Measurements from ENCODE around the gene TCF15. TPM values are rescaled to one million over a fixed set of nuclear protein-coding genes. Genes with fewer than 3 reads are reported as not detected.

The TCF15 gene, protein sequence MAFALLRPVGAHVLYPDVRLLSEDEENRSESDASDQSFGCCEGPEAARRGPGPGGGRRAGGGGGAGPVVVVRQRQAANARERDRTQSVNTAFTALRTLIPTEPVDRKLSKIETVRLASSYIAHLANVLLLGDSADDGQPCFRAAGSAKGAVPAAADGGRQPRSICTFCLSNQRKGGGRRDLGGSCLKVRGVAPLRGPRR
- not detected in 5 replicates for total RNA-seq (2022; extraction: Qiagen RNA extraction; ENCODE audit: low read depth)

DNA sequence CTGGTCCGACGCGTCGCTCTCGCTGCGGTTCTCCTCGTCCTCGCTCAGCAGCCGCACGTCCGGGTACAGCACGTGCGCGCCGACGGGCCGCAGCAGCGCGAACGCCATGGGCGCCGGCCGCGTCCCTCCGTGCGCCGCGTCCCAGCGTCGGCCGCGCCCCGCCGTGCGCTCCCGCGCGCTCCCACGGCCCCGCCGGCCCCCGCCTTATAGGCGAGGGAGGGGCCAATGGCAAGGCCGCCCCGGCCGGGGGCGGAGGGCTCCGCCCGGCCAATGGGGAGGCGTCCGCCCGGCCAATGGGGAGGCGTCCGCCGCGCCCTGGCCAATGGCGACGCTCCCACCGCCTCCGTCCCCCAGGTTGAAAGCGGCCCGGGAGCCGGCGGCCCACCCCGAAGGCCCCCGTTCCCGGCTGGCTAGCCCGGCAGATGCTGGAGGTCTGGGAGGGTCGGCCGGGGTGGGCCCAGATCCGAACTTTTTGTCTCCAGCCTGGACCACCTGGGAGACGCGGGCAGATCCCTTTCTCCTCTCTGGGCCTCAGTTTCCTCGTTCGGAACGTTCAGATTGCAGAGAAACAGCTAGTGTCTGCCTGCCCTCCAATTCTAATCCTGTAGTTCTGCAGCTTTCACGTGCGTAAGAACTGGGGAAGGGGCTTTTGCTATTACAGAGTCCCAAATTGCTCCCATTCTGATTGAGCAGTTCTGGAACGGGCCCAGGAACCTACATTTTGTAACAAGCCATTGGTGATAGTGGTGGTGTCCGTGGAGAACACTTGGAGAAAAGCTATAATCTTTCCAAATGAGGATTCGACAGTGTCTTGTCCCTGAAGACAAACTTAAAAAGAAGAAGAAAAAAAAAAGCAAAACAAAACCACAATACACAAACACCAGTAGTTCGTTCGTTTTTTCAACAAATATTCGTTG, at the start of gene TCF15:
TCF15 (minus strand) TSS at position 180 of the 917 bp plus-strand sequence; CDS start at position 108, 72 bp downstream.

DNA sequence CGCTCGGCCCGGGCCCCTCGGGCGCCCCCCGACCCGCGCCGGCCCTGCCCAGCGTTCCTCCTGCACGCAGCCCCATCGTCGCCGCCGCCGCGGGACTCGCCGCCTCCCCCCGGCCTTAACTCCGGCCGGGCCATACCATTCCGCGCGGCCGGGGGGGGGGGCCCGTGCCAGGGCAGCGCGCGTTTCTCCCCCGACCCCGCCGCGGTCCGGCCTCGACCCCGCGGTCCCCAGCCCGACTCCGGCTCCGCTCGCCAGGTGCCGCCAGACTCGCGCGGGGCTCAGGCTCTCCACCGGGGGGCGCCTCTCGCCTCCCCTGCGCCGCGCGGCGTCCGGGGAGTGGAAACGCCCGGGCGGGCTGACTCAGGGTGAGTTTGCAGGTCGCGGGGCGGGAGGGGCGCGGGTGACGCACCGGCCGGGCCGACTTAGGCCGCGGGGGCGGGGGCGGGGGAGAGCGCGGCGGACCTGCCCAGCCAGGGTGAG, 43.0 kb upstream of the TCF15 start, which contains the start of gene SRXN1:
SRXN1 (minus strand) TSS at position 91 of the 480 bp plus-strand sequence; CDS start at position 76, 15 bp downstream.

Other genes with a start within 250 kb of the TCF15 start
- 44.2 to 57.2 TPM (median 55.0 TPM) in 5 replicates for gene TRIB3, start 229.5 kb downstream of the TCF15 start, total RNA-seq (2022; extraction: Qiagen RNA extraction; ENCODE audit: low read depth)
- 107 to 139 TPM (median 134 TPM) in 5 replicates for gene RBCK1, start 202.0 kb downstream of the TCF15 start, total RNA-seq (2022; extraction: Qiagen RNA extraction; ENCODE audit: low read depth)
- 30.3 to 36.7 TPM (median 34.4 TPM) in 5 replicates for gene TBC1D20, start 147.8 kb downstream of the TCF15 start, total RNA-seq (2022; extraction: Qiagen RNA extraction; ENCODE audit: low read depth)
- 130 to 167 TPM (median 147 TPM) in 5 replicates for gene CSNK2A1, start 66.5 kb downstream of the TCF15 start, total RNA-seq (2022; extraction: Qiagen RNA extraction; ENCODE audit: low read depth)
- 206 to 259 TPM (median 225 TPM) in 5 replicates for gene SRXN1, start 42.9 kb upstream of the TCF15 start, total RNA-seq (2022; extraction: Qiagen RNA extraction; ENCODE audit: low read depth)
- not detected in 5 replicates for gene SCRT2, start 65.5 kb upstream of the TCF15 start, total RNA-seq (2022; extraction: Qiagen RNA extraction; ENCODE audit: low read depth)
- 0.24 to 0.71 TPM (median 0.40 TPM) in 5 replicates for gene SLC52A3, start 158.2 kb upstream of the TCF15 start, total RNA-seq (2022; extraction: Qiagen RNA extraction; ENCODE audit: low read depth)
- gene FAM110A, start 223.4 kb upstream of the TCF15 start, total RNA-seq (2022; extraction: Qiagen RNA extraction; ENCODE audit: low read depth) = 6.9 to 10.9 TPM (median 10.1 TPM) in 5 replicates

All from A549 treated with GW870086 at 1 μM for 4 hours (cell line).